PC-9 (cell line): ENCODE measurements around the gene C1orf105. TPM values are rescaled to one million over a fixed set of nuclear protein-coding genes. Genes with fewer than 3 reads are reported as not detected.

Experiments
- BruUV-seq: library from RNA; stranded (reverse); fragments of 400-500 nt; replicated peaks from 2 replicates; lab custom pipeline; 2021; lab: Mats Ljungman, UMichigan
- CTCF ChIA-PET: fragments of 300-600 bp; sonication (Branson Sonifier 250); formaldehyde crosslinking; loops from one replicate; lab custom pipeline; 2022; ENCODE audit warnings: antibody characterized with exemption; lab: Charles Lee
- POLR2A ChIA-PET: fragments of 300-600 bp; sonication (Branson Sonifier 250); formaldehyde crosslinking; loops from one replicate; lab custom pipeline; 2022; ENCODE audit warnings: antibody characterized with exemption; ENCODE audit not compliant: unreplicated experiment; lab: Charles Lee
- DNase-seq, 2 experiments: peaks; one replicate each; pipeline versions ENCODE4 v3.0.0 to v3.0.0-alpha.2; 2015 to 2022; ENCODE audit warnings: mixed read lengths in 1 of 2
- H2AFZ ChIP-seq: fragments of 200-600 bp; sonication (generic); 2 replicates; pipeline ENCODE4 v1.8.1; 2017; ENCODE audit warnings: antibody characterized with exemption
- H3F3A ChIP-seq: fragments of 200-600 bp; sonication (generic); 2 replicates; pipeline ENCODE4 v1.8.1; 2017; ENCODE audit warnings: antibody characterized with exemption, mild to moderate bottlenecking, low read depth; ENCODE audit not compliant: insufficient read depth
- H3K27ac ChIP-seq: fragments of 200-600 bp; sonication (generic); 2 replicates; pipeline ENCODE4 v1.6.1; 2016; ENCODE audit warnings: mixed run types
- H3K27me3 ChIP-seq: fragments of 200-600 bp; sonication (generic); 2 replicates; pipeline ENCODE4 v1.6.1; 2016; ENCODE audit warnings: low read depth, mixed run types; ENCODE audit not compliant: insufficient read depth
- H3K36me3 ChIP-seq: fragments of 200-600 bp; sonication (generic); 2 replicates; pipeline ENCODE4 v1.6.1; 2016; ENCODE audit warnings: low read depth, mixed run types
- H3K4me1 ChIP-seq: fragments of 200-600 bp; sonication (generic); replicated peaks from 2 replicates; pipeline ENCODE4 v1.6.1; 2016; ENCODE audit warnings: mixed run types; ENCODE audit not compliant: insufficient read depth
- H3K4me2 ChIP-seq: fragments of 200-600 bp; sonication (generic); 2 replicates; pipeline ENCODE4 v1.6.1; 2017; ENCODE audit warnings: mixed run types
- H3K4me3 ChIP-seq: fragments of 200-600 bp; sonication (generic); 2 replicates; pipeline ENCODE4 v1.6.1; 2016; ENCODE audit warnings: mixed run types
- H3K79me2 ChIP-seq: fragments of 200-600 bp; sonication (generic); 2 replicates; pipeline ENCODE4 v1.6.1; 2017; ENCODE audit warnings: low read depth, mixed run types
- H3K9me2 ChIP-seq: fragments of 200-600 bp; sonication (generic); 2 replicates; pipeline ENCODE4 v1.8.1; 2017; ENCODE audit warnings: mild to moderate bottlenecking; ENCODE audit not compliant: insufficient read depth
- H3K9me3 ChIP-seq: fragments of 200-600 bp; sonication (generic); 2 replicates; pipeline ENCODE4 v1.8.1; 2016; ENCODE audit warnings: low read depth; ENCODE audit not compliant: insufficient read depth
- H4K20me1 ChIP-seq: fragments of 200-600 bp; sonication (generic); 2 replicates; pipeline ENCODE4 v1.8.1; 2017; ENCODE audit not compliant: insufficient read depth
- CTCF ChIP-seq: fragments of 200-600 bp; sonication (generic); conservative IDR thresholded peaks from 2 replicates; pipeline ENCODE4 v1.6.1; 2017; ENCODE audit warnings: mixed run types, antibody characterized with exemption, mild to moderate bottlenecking, moderate library complexity
- EZH2 ChIP-seq: fragments of 200-600 bp; sonication (generic); IDR thresholded peaks from 2 replicates; pipeline ENCODE4 v1.8.0; 2017; ENCODE audit warnings: antibody characterized with exemption, low read depth
- intact Hi-C: fragments of 100-400 bp; cut with micrococcal nuclease; formaldehyde crosslinking; loops from one replicate; pipeline ENCODE4 v1.10.0; 2022; ENCODE audit not compliant: unreplicated experiment
- total RNA-seq: library from RNA; stranded (reverse); gene quantifications from 2 replicates; pipeline ENCODE4 v1.2.3, GENCODE V29; 2021

The C1orf105 gene
- total RNA-seq, 1 experiment from 2014 or later, result not detected

GRCh38 chr1:172408958-172409357 lies 11.5 kb upstream of the C1orf105 start:
- intact Hi-C loops, result loop anchor here (5.0 kb wide), 1 partner anchor 607 kb away; no protein-coding TSS in a partner anchor
- Histone ChIP-seq H3K4me2 (no peak overlapping the region), H3K4me1 (no peaks in the 10 kb centered on the region), H3K27me3 (no peaks in the 10 kb centered on the region), H3K27ac (no peak overlapping the region), H3K9me2 (0 out of 2 replicates have a peak, but pooled peaks cover 9% of the 10 kb centered on the region), H4K20me1 (no peaks in the 10 kb centered on the region), H3K4me3 (no peak overlapping the region), H2AFZ (no peak overlapping the region), H3K9me3 (peaks cover 3% of the 10 kb centered on the region; the same call in 1 of the 2 replicates), H3K36me3 (no peaks in the 10 kb centered on the region), H3K79me2 (no peaks in the 10 kb centered on the region), H3F3A (no peaks in the 10 kb centered on the region)
- CTCF ChIA-PET, result no interaction called here
- TF ChIP-seq EZH2 (no peak), CTCF (no peak)
- no peak for DNase-seq
- BruUV-seq, result no TSS peak
- POLR2A ChIA-PET, result no interaction called here

GRCh38 chr1:172410027-172410426 lies 10.5 kb upstream of the C1orf105 start:
- no peak overlapping the region for H2AFZ ChIP-seq

GRCh38 chr1:172411791-172412338 lies 8.6 kb upstream of the C1orf105 start:
- DNase-seq, result no peak
- no peaks in the 10 kb centered on the region for H3K27me3 ChIP-seq
- no peaks in the 10 kb centered on the region for H4K20me1 ChIP-seq
- H3K9me2 ChIP-seq, result no peaks in the 10 kb centered on the region
- no peak overlapping the region for H3K4me2 ChIP-seq
- peaks cover 18% of the 10 kb centered on the region for H3K4me1 ChIP-seq
- H3F3A ChIP-seq, result no peaks in the 10 kb centered on the region
- no peak overlapping the region for H3K4me3 ChIP-seq
- H3K9me3 ChIP-seq, result no peaks in the 10 kb centered on the region
- no peaks in the 10 kb centered on the region for H3K36me3 ChIP-seq
- H3K27ac ChIP-seq, result no peak overlapping the region
- no peak overlapping the region for H2AFZ ChIP-seq
- TF ChIP-seq EZH2 (no peak), CTCF (no peak)
- H3K79me2 ChIP-seq, result no peaks in the 10 kb centered on the region
- BruUV-seq, result no TSS peak
- ChIA-PET POLR2A (no interaction called here), CTCF (no interaction called here)
- intact Hi-C loops, result loop anchor here (10.0 kb wide), 1 partner anchor 767 kb away; no protein-coding TSS in a partner anchor

More at GRCh38 chr1:172410027-172410426, 10.5 kb upstream of the C1orf105 start:
- Histone ChIP-seq H3K4me3 (no peak overlapping the region), H3K9me2 (0 out of 2 replicates have a peak, but pooled peaks cover 4% of the 10 kb centered on the region), H3K36me3 (no peaks in the 10 kb centered on the region), H3F3A (no peaks in the 10 kb centered on the region), H3K27me3 (no peaks in the 10 kb centered on the region), H3K79me2 (no peaks in the 10 kb centered on the region), H3K9me3 (peaks cover 3% of the 10 kb centered on the region; the same call in 1 of the 2 replicates), H3K27ac (no peak overlapping the region), H3K4me2 (no peak overlapping the region), H3K4me1 (peaks cover 6% of the 10 kb centered on the region), H4K20me1 (no peaks in the 10 kb centered on the region)
- DNase-seq, result no peak
- POLR2A ChIA-PET, result no interaction called here
- CTCF ChIA-PET, result no interaction called here
- intact Hi-C loops, result loop anchor here (10.0 kb wide), 1 partner anchor 765 kb away; no protein-coding TSS in a partner anchor
- TF ChIP-seq CTCF, result no peak
- TF ChIP-seq EZH2, result no peak
- no TSS peak for BruUV-seq
